HG03460 (cell line): ENCODE data around the gene CERT1.
"Not testable (repeated sequence)": the region's sequence is repeated elsewhere in the genome, so short reads cannot be mapped to it uniquely, and the experiment has no call there.

Experiments
- ATAC-seq: cut with Tn5 transposase; IDR thresholded peaks from one replicate; pipeline ENCODE4 v1.9.1; 2021; ENCODE audit not compliant: unreplicated experiment

CERT1 gene

DNA sequence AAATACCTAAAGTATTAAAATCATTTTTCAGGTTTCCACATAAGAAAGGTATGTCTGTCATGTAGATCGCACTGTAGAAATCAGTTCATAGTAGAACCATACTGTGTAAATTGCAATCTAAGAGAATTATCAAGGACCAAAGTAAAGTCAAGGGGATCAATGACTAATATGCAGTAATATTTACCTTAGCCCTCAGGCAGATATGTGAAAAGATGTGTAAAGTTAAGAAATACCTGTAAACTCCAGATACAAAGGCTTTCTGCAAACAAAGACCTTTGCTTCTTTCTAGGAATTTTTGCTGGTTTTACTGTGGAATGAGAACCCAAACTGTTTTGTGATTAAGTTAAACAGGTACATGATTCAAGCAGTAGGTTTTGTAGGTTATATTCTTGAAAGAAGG, 11.8 kb upstream of the CERT1 start:
- no peak for ATAC-seq

DNA sequence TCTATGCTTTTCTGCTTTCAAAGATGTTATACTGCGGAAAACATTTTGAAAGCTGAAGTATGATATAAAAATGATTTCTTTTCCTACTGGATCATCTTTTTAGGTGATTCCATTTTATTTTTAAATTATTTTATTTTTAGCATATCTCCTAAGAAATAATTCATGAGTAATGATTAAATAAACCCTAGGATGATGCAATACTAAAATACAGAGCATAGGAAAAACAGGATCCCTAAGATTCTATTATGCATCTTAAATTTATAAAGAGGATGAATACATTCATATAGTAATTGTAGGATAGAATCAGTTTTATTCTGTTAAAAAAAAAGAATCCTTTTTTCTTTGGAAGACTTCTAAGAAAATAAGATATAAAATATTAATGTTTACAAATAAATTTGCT, 11.1 kb upstream of the CERT1 start:
- no peak for ATAC-seq

DNA sequence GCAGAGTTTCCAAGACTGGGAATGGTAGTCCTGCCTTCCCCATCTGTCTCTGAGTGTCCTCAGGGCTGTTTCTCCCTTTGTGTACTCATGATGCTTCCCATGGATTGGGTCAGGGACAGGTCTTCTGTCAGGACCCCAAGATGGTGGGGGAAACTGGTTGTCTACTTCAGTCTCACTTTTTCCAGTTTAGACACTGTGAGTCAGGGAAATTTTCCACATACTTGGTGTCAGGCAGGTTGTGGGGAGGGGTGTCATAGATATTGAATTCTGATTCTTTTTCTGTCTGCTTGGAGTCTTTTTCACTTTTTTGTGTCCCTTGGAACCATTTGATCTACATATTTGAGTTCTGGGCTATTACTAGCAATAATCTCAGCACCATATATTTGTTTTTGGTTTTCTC, 10.6 kb upstream of the CERT1 start:
- ATAC-seq = no peak

DNA sequence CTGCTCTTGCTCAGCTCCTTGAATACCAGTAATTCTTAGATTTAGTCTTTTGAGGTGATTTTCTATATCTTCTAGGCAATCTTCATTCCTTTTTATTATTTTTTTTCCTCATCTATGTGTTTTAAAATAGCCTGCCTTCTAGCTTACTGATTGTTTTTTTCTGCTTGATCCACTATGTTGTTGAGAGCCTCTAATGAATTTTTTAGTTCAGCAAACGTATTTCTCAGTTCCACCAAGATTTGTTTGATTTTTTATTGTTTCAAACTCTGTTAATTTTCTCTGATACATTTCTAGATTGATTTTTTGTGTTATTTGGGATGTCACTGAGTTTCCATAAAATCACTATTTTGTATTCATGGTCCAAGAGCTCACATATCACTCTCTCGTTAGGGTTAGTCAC, 9.8 kb upstream of the CERT1 start:
- ATAC-seq = no peak

DNA sequence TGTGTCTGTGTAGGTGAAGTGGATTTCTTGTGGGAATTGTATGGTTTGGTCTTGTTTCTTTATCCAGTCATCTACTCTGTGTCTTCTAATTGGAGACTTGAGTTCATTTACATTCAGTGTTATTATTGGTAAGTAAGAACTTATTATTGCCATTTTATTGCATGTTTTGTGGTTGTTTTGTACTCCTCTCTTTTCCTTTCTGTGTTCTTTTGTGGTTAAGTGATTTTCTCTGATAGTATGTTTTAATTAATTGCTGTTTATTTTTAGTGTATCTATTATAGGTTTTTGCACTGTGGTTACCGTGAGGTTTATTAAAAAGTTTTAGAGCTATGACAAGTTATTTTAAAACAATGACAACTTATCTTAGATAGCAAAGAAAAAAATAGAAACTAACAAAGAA, 8.3 kb upstream of the CERT1 start:
- no peak for ATAC-seq

DNA sequence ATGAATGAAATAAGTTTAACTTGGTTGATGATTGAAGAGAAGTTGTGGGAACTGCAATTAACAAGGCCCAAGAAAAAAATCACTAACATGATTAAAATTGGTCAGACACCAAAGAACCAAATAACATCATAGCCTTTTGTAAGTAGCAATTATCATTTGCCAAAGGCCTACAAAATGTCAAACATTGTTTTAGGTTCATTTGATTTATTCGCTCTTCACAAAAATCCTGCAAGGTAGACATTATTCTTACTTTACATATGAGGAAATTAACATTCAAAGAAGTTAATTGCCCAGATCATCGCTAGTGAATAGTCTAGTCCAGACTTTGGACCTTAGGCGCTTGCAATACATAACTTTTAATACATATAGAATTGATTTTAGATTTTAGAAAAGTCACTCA, 2.9 kb upstream of the CERT1 start:
- ATAC-seq = no peak

DNA sequence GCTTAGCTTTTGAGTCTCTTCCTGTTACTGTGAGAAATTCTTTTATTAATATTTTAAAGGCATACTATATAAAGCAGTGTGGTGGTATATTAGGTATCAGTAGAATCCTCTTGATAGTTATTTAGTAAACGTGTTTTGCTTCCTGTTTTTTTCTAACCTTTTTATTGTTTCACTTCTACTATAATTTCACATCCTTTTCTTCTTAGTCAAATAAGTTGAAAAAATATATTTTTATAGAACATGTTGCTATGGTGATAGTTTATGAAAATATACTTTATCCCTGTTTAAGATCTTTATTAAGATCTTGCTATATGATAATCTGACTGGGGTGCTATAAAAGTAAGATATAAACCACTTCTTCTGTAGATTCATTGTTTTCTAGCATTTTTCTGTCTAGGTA, 2.4 kb upstream of the CERT1 start:
- no peak for ATAC-seq

DNA sequence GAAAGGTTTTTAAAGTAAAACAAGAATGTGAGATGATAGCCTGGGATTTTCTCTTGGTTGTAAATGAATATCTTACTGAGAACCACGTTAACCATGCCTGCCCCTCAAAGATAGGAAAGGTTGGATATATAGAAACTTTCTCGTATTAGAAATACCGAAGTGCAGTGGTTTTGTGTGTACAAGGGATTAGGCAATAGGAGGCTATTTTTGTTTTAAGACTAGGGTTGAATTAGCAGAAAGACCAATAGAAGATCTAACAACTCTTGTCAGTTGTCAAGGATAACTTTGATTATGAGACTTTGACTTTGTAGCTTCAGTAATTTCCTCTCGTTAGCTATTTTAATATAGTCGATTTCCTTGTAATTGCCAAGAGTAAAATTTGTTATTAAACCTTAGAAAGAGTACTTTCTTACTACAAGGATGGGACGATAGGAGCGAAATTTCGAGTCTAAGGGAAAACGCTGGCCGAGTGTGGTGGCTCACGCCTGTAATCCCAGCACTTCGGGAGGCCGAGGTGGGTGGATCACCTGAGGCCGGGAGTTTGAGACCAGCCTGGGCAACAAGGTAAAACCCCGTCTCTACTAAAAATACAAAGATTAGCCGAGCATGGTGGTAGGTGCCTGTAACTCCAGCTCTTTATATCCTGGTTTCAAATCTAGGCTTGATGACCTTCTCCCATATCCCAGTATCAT, 1.1 kb upstream of the CERT1 start:
- ATAC-seq = no peak

DNA sequence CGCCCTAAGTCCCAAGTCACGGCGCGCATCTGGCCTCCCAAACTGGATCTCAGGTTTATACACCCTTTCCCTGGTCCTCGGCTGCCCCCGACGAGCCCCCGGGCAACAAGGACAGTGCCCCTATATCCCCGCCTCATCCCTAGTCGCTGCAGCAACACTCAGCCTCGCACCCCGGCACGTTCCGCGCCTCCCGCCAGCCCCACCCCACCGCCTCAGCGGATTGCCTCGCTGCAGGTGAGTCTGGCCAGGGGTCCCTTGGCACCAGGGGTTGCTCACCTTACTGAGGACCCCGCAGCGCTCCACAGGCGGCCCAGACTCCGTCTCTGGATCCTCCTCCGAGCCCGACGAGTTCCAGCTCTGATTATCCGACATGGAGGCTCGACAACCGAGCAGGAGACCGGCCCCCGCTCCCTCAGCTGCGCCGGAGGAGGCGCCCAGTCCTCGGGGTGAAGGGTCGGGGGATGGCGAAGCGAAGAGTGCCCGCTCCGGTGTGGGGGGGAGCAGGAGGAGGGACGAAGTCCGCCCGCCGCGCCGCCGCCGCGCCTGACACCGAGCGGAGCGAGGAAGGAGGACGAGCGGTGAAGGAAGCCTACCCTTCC, 494 bp downstream of the CERT1 start:
- peak; percentile 32 for ATAC-seq

DNA sequence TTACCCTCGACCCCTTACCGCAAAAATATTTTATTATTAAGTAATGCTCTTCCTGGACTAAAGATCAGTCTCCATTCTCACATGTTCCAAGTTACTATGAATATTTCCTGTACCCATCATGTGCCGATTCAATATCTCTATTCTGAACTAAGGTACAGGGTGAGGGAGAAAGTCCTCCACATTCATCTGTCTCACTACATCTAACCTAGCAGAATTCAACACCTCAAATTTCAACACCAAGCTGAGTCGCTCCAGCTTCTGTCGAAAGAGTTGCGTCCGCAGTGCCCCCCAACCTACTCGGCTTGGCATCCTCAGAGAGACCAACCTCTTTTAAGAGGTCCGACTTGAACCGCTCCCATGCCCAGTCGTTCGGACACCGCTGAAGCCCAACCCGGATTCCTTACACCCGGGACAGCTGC, 1.0 kb downstream of the CERT1 start:
- peak; percentile 9 for ATAC-seq

DNA sequence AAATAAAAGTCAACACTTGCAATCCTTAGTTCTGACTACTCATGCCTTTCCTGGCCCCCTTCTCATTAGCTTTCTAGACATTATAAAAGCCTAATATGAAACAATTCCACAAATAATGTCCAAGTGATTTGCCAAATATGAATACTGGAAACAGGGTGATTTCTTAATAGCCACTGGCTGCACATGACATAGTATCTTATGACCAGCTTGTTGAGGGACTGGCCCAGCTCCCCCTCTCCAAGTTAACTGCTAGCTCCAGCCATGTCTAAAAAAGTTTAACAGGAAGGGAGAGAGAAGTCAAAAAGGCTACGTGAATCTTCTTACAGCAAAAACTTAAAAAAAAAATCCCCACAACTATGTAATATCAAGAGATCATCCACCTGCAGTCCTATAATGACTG, 1.5 kb downstream of the CERT1 start:
- ATAC-seq = no peak

DNA sequence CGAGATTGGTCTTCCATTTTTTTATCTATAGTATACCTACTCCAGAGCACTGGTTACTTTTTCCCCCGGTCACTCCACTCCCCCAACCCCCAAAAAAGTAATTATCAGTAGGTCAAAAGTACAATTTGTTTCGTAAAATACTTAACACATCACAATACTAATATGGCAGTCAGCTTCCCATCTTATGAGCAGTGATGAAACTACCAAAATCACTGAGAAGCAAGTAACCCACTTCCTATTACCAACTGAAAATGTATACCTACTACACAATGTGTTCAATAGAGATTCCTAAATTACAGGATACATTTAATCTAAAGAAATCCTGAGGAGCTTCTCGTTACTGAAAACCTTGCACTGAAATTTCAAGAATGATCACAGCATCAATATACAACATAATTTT, 1.9 kb downstream of the CERT1 start:
- no peak for ATAC-seq

DNA sequence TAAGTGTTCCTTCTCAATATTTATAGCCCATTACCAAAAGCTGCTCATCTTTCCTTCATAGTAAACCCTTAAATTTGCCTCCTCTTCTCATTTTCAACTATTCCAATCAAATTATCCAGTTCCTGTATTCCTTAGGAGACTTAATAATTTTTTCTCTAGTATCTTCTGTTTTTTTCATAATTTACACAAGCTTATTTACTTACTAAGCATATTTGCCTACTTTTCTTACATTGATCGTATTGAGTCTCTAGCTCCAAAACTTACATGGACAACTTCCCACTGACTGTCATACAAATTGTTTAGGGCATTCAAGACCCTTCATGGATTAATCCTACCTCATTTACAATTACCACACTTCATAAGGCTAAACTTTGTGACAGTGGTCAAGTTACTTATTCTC, 3.6 kb downstream of the CERT1 start:
- no peak for ATAC-seq

DNA sequence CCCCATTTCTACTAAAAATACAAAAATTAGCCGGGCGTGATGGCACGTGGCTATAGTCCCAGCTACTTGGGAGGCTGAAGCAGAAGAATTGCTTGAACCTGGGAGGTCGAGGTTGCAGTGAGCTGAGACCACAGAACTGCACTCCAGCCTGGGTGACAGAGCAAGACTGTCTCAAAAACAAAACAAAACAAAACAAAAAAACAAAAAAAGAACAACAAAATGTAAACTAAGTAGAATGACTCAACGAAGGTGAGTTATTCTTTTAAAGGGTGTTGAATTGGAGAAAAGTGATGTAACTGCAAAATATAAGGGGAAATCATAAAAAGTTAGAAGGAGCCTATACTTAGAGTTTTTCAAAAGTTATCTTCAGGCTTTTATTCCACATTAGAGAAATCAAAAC, 6.3 kb downstream of the CERT1 start:
- ATAC-seq = not testable (repeated sequence)

DNA sequence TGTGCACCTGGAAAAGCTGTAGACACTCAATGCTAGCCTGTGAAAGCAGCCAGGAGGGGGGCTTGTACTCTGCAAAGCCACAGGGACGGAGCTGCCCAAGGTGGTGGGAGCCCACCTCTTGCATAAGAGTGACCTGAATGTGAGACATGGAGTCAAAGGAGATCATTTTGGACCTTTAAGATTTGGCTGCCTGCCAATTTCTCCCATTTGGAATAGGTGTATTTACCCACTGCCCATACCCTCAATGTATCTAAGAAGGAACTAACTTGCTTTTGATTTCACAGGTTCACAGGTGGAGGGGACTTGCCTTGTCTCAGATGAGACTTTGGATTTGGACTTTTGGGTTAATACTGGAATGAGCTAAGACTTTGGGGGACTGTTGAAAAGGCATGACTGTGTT, 12.6 kb downstream of the CERT1 start:
- ATAC-seq = not testable (repeated sequence)

DNA sequence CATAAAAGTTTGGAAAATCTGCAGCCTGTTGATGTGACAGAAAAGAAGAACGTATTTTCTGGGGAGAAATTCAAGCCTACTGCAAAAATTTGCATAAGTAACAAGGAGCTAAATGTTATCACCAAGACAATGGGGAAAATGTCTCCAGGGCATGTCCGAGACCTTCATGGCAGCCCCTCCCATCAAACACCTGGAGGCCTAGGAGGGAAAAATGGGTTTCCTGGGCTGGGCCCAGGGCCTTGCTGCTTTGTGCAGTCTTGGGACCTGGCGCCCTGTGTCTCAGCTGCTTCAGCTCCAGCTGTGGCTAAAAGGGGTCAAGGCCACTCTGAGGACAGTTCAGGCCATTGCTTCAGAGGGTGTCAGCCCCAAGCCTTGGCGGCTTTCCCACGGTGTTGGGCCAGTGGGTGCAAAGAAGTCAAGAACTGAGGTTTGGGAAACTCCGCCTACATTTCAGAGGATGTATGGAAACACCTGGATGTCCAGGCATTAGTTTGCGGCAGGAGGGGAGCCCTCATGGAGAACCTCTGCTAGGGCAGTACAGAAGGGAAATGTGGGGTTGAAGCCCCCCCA, 13.1 kb downstream of the CERT1 start:
- no peak for ATAC-seq

DNA sequence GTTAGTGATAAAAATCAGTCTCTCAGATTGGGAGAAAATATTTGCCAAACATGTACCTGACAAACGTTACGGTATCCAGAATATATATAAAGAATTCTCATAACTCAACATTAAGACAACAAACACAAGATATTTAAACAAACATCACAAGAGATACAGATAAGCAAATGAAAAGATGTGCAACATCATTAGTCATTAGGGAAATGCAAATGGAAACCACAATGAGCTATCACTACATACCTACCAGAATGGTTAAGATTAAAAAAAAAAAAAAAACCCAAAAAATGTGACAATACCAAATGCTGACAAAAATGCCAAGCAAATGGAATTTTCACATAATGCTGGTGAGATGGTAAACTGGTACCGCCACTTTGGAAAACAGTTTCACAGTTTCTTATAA, 15.4 kb downstream of the CERT1 start:
- no peak for ATAC-seq

DNA sequence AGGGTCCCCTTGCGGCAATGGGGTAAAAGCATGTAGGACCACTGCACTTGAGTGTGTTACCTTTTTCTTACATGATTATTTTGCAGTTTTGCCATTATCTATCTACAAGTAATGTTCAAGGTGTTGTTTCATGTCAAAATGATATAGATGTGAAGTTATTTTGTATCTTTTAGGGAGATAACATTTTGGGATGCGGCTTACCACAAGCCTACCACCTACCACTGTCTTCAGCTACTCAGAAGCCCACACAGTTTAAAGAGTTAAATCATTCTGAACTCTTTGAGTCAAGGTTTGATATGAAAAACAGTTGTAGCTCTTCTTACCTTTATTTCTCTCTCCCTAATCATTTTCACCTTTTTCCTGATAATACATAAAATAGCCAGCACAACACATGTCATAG, 19.8 kb downstream of the CERT1 start:
- ATAC-seq = no peak

DNA sequence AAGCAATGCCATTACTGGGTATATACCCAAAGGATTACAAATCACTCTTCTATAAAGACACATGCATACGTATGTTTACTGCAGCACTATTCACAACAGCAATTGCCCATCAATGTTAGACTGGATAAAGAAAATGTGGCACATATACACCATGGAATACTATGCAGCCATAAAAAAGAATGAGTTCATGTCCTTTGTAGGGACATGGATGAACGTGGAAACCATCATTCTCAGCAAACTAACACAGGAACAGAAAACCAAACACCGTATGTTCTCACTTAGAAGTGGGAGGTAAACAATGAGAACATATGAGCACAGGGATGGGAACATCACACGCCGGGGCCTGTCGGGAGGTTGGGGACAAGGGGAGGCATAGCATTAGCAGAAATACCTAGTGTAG, 21.6 kb downstream of the CERT1 start:
- not testable (repeated sequence) for ATAC-seq

DNA sequence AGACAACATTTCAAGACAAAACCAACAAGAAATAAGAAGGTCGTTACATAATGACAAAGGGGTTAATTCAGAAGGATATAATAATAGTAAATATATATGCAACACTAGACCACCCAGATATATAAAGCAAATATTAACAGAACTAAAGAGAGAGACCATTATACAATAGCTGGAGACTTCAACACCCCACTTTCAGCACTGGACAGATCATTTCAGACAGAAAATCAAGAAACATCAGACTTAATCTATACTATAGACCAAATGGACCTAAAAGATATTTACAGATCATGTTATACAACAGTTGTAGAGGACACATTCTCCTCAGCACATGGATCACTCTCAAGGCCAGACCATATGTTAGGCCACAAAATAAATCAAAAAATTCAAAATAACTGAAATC, 26.8 kb downstream of the CERT1 start:
- no peak for ATAC-seq

DNA sequence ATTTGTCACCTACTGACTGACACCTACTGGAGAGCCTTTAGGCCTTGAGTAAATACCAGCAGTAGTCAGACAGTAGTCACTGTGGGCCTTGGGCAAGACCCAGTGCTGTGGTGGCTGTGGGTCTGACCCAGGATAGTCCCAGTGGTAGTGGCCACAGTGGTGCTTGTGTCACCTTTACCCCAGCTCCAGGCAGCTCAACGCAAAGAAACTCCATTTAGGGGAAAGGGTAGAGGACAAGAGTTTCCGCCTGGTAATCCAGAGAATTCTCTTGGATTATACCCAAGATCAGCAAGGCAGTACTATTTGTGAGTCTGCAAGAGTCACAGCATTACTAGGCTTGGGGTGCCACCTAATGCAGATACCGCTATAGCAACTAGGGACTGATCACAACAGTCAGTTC, 28.9 kb downstream of the CERT1 start:
- ATAC-seq = no peak

DNA sequence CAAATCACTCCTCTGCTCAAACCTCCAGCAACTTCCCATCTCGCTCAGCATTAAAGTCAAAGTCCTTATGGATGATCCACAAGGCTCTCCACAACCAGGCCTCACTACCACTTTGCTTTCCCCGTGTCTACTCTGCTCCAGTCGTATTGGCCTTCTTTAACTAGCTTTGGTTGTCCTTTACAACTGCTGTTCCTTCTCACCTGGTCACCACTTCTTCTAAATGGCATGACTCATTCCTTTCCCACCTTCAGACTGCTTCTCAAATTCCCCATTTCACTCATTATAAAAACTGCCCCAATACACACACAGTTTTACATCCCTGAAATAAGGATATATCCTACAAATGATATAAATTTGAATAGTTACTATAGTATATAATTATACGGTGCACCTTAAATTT, 30.4 kb downstream of the CERT1 start:
- ATAC-seq = no peak

DNA sequence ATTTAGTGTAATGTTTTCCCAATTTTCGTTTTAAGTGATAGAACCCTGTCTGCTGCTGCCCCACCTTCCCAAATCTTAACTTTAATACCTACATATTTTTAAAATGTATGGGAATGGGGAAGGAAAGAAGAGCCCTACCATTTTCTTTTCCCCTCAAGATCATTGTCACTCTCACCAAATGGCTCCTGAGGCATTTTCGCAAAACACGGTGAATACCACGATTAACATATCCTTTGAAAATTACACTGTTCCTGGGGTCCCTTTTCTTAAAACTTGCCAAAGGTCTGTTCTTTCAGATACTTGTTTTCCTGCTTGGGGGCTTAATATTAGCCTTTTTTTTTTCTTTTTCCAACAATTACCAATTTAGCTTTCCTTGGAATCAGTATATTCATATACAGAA, 36.1 kb downstream of the CERT1 start:
- no peak for ATAC-seq
